Colon (tissue), 2 donors: ENCODE measurements around the gene NR1H2.
"Not testable (repeated sequence)": the region's sequence is repeated elsewhere in the genome, so short reads cannot be mapped to it uniquely, and the experiment has no call there.

Experiments used
- FAIRE-seq: peaks from 2 replicates; lab custom pipeline; 2012; peaks lifted over from hg19 to GRCh38; lab: Jason Lieb, UNC
- donor health status: control.
- donor health status: control.

Gene NR1H2

GRCh38 chr19:50378863-50379236 is 2.6 kb downstream of the NR1H2 start:
- no peak for FAIRE-seq

GRCh38 chr19:50379602-50380001 is 3.3 kb downstream of the NR1H2 start:
- no peak for FAIRE-seq

- FAIRE-seq = no peak
Measured at GRCh38 chr19:50380137-50380536, 3.9 kb downstream of the NR1H2 start.

- no peak for FAIRE-seq
Measured at GRCh38 chr19:50380751-50381151, 4.5 kb downstream of the NR1H2 start.

DNA sequence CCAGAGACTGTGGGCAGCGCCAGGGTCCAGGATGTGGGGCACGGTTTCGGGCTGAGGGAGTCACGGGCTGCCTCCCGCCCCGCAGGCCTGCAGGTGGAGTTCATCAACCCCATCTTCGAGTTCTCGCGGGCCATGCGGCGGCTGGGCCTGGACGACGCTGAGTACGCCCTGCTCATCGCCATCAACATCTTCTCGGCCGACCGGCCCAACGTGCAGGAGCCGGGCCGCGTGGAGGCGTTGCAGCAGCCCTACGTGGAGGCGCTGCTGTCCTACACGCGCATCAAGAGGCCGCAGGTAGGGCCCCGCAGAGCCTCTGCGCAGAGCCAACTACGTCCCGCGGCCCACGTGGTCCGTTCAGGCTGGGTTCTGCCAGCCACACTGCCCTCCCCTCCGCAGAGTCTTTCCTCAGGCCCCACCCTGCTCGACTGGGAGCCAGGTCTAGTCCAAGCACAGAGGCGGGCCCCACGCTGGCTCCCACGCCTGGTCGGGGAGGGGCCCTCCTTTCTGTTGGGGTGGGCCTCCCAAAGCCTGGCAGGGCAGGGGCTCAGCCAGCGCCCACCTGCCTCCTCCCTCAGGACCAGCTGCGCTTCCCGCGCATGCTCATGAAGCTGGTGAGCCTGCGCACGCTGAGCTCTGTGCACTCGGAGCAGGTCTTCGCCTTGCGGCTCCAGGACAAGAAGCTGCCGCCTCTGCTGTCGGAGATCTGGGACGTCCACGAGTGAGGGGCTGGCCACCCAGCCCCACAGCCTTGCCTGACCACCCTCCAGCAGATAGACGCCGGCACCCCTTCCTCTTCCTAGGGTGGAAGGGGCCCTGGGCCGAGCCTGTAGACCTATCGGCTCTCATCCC is 5.8 kb downstream of the NR1H2 start:
- FAIRE-seq = no peak

GRCh38 chr19:50383001-50383851 is 7.0 kb downstream of the NR1H2 start:
- FAIRE-seq = no peak

GRCh38 chr19:50383852-50384684 is 7.8 kb downstream of the NR1H2 start, which contains the start of gene POLD1:
Gene POLD1 (plus strand): TSS chr19:50384347. CDS start chr19:50398852, 14,505 bp downstream.
- no peak for FAIRE-seq

DNA sequence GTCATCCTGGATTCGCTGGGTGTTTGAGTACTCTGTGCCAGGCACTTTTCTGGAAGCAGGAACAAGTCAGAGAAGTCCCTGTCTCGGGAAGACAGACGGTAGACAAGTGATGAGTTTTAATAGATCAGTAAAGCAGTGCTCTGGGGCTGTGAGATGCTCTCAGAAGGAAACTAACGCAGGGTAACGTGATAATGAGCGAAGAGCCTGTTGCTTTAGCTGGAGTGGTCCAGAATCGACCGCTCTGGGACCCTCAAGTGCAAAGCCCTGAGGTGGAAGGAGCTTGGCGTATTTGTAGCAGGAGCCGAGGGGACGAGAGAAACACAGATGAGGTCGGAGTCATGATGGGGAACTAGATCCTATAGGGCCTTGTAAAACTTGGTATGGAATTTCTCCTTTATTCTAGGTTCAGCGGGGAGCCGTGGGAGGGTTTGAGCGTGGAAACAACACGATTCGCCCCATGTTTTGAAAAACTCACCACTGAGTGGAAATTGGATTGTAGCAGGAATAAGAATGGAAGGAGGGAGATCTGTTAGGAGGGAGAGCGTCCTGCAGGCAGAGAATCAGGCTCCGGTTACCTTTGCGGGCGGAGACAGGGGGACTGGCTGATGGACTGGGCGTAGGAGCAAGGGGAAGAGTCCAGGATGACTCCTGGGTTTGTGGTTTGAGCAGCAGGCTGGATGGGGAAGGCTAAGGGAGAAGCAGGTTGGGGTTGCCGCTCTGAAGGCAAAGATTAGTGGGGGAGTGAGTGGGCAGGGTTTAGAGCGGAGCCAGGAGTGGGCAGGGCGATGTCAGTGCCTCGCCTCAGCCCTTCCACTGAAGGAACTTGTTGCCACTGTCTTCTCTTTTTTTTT is 8.7 kb downstream of the NR1H2 start:
- no peak for FAIRE-seq

GRCh38 chr19:50387176-50387867 is 11.1 kb downstream of the NR1H2 start:
- FAIRE-seq = no peak

- no peak for FAIRE-seq
Measured at GRCh38 chr19:50387868-50388245, 11.6 kb downstream of the NR1H2 start.

DNA sequence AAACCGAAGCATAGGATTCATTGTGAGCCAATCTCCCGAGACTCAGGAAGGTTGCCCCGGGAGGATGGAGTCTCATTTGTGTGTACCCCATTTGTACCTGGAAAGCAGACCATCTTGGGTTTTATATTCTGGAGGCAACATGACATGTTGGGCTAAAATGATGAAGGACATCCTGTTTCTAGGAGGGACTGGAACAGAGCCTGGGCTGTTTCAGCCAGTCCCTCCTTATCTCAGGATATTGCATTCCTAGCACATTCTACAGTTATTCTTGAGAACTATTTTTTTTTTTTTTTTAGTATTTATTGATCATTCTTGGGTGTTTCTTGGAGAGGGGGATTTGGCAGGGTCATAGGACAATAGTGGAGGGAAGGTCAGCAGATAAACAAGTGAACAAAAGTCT is 14.0 kb downstream of the NR1H2 start:
- not testable (repeated sequence) for FAIRE-seq

GRCh38 chr19:50390952-50391351 is 14.7 kb downstream of the NR1H2 start:
- FAIRE-seq = not testable (repeated sequence)

GRCh38 chr19:50392759-50393158 is 16.5 kb downstream of the NR1H2 start:
- FAIRE-seq = no peak

GRCh38 chr19:50393589-50393988 is 17.3 kb downstream of the NR1H2 start:
- FAIRE-seq = no peak

GRCh38 chr19:50394017-50394416 is 17.8 kb downstream of the NR1H2 start:
- no peak for FAIRE-seq

DNA sequence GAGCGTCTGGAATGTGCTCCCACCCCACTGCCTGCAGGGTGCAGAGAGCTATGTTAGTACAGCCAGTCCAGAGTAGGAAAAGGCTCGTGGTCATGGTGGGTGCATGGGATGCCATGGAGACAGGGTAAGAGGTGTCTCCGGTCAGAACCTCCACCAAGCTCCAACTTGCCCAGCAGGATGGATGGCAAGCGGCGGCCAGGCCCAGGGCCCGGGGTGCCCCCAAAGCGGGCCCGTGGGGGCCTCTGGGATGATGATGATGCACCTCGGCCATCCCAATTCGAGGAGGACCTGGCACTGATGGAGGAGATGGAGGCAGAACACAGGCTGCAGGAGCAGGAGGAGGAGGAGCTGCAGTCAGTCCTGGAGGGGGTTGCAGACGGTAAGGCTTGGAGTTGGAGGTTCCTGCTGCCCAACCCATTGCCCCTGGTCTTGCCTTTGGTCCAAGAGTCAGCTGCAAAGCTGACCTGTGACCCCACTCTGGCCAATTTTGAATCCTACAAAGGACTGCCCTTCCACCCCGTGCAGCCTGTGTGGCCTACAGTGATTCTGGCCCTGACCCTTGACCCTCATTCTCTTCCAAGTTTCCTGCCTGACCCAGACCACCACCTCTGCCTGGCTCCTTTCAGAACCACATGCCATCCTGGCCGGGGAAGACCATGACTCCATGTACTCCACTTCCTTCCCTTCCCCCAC is 22.6 kb downstream of the NR1H2 start:
- no peak for FAIRE-seq

GRCh38 chr19:50399368-50399745 is 23.1 kb downstream of the NR1H2 start:
- no peak for FAIRE-seq

- no peak for FAIRE-seq
Measured at GRCh38 chr19:50401605-50402450, 25.6 kb downstream of the NR1H2 start.
